HCT116 (cell line): ENCODE results near the gene TBC1D21.

Experiments
- ATF3 ChIP-seq: IDR thresholded peaks from 2 replicates; pipeline ENCODE4 v1.6.1; 2012
- CTCF ChIP-seq, 3 experiments: fragments of 200-600 bp in 1 of 3; sonication (generic) in 1 of 3; IDR thresholded peaks in 2 of 3; conservative IDR thresholded peaks in 1 of 3; 2 replicates each; pipeline ENCODE4 v1.5.1; 2012 to 2017; ENCODE audit warnings: low read depth in 2 of 3, low read length in 2 of 3, antibody characterized with exemption in 1 of 3, borderline replicate concordance in 1 of 3, control low read depth in 1 of 3, mild to moderate bottlenecking in 1 of 3, mixed read lengths in 1 of 3, mixed run types in 1 of 3, moderate library complexity in 1 of 3; ENCODE audit not compliant: insufficient read depth in 1 of 3
- EGR1 ChIP-seq: IDR thresholded peaks from 2 replicates; pipeline ENCODE4 v1.6.1; 2012; ENCODE audit warnings: low read depth
- FOSL1 ChIP-seq: IDR thresholded peaks from 2 replicates; pipeline ENCODE4 v1.6.1; 2012; ENCODE audit warnings: low read depth
- MAX ChIP-seq: IDR thresholded peaks from 2 replicates; pipeline ENCODE4 v1.6.1; 2012
- POLR2A ChIP-seq: IDR thresholded peaks from 2 replicates; pipeline ENCODE4 v1.7.0; 2011; ENCODE audit warnings: borderline replicate concordance; ENCODE audit not compliant: insufficient read depth, insufficient read length; ENCODE audit errors: extremely low read depth
- RAD21 ChIP-seq: IDR thresholded peaks from 2 replicates; pipeline ENCODE4 v1.6.1; 2012; ENCODE audit warnings: low read depth, mild to moderate bottlenecking
- REST ChIP-seq: IDR thresholded peaks from 2 replicates; pipeline ENCODE4 v1.6.1; 2012; ENCODE audit warnings: low read depth
- ZNF274 ChIP-seq: fragments of 200-500 bp; sonication (Bioruptor generic); IDR thresholded peaks from 2 replicates; pipeline ENCODE4 v1.6.1; 2014; ENCODE audit warnings: mild to moderate bottlenecking, low read depth, low read length, inconsistent platforms

- TF ChIP-seq CTCF (IDR thresholded peaks at IDR 0.05 in 2 of 3, conservative IDR thresholded peaks at IDR 0.05 in 1 of 3; ENCODE audit: borderline replicate concordance in 1 of 3, insufficient read depth in 1 of 3, low read depth in 2 of 3, low read length in 2 of 3): no peak
- TF ChIP-seq FOSL1: no peak
- no peak for TF ChIP-seq ATF3
- TF ChIP-seq MAX: no peak
- TF ChIP-seq REST: no peak
- TF ChIP-seq POLR2A: no peak
- TF ChIP-seq ZNF274: no peak
- TF ChIP-seq RAD21: no peak
- TF ChIP-seq EGR1: no peak
Observed at GRCh38 chr15:73889053-73889761, 15.8 kb downstream of the TBC1D21 start.
